HK-2 (cell line): ENCODE results near the gene ZNF175.
A peak's percentile ranks its signal among the peaks of the same experiment; 100 is the strongest.

Experiments
- DNase-seq: peaks from one replicate; pipeline ENCODE4 v3.0.0-alpha.2; 2018; ENCODE audit not compliant: unreplicated experiment

Gene ZNF175

DNA sequence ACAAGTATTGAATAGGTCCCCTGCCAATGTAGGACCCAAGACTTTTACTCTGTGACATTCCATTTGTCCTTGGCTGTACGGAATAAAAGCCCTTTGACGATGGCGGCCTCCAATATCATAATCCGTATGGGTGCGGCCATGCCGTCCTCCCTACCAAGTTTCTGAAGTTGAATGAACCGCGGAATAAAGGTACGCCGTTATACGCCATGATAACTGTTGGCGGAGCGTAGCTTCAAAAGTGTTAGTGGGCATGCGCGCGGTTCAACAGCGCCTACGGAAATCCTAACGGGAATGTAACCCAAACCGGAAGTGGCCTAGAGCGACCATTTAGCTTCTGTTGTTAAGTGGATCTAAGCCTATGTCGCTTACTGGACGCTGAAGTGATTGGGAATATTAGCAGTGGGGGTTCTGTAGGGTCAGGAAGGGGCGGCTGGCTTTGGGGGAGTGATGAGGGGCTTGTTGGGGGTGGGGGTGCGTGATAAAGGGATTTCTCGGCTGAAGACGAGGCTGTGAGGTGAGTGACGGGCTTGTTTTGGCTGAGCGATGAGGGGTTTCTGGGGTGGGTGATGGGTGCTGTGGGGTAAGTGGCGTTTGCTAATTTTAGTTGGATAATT lies at the start of gene ZNF175:
Gene ZNF175, plus strand, starts transcription at position 322 of the 614 bp plus-strand sequence. CDS start 2,047 bp downstream, outside the sequence.
- peak; percentile 95 for DNase-seq

DNA sequence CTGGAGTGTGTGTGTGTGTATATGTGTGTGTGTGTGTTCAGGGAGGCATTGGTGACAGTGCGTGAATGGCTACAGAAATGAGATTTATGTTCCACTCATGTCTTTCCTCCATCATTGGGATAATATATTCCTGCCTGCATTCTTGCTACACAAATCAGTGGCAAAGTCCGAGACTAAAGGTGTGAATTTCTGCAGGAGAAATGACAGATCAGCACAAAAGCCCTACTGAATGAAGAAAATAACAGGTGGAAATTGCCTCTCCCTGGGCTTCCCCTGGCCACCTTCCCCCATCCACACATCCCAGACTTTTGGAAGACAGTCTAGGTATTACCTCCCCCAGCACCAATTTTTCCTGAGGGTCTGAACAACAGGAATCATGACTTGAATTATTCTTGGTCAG lies 49.7 kb upstream of the ZNF175 start:
- DNase-seq, result no peak

DNA sequence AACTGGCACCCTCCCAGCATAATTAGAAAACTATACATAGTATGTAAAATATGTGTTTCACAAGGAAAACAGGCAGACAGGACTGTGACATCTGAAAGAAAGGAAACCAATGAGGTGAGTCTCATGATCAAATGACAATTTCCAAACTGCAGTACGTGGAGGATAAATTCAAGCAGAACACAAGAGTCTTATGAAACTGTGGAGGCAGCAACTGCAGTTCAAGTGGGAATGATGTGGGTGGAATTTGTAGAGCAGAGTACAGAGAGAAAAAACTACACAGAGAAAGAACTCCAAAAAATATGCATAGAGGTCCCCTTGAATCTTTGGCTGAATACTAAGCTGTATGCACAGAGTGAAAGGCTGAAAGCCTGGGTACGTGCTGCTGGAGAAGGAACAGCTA lies 49.3 kb upstream of the ZNF175 start:
- no peak for DNase-seq

DNA sequence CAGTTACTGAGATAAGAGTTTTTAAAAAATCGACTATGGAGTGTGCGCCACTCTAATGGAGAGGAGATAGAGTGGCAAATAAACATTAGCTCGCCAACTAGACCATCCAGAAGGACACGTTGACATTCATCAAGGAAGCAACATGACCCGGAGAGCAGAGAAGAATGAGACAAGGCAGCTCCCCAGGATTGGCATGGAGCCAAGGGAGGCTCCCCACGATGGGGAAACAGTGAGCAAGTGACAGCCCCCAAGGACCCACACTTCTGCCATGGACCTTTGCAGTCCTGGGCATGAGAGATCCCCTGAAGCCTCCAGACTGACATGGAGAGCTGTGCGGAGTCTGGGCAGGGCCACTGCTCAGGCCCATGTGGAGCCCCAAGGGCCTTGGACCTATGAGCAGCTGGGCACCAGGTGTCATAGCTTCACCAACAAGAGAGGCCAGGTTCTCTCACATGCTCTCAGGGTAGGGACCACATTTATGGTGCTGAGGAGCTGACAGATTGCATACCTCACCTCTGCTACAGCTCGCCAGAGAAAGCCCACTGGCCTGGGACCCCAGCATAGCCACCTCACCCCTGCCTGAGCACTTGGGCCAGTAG lies 46.3 kb upstream of the ZNF175 start:
- no peak for DNase-seq

DNA sequence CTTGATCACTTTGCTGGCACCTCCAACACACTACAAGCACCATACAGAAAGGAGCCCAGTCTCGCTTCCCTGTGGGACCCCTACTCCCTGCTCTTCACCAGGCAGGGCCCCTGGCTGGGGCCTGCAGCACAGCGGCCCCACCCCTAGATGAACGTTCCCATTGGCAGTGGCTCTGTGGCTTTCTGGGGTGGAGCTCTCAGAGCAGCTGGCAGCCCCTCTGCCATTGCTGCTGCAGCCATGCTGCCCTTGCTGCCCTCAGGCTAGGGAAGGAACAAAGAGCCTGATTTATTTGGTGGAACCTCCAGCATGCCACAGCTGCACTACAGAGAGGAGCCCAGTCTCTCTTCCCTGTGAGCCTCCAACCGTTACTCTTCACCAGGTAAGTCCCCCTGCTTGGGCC lies 45.4 kb upstream of the ZNF175 start:
- no peak for DNase-seq

DNA sequence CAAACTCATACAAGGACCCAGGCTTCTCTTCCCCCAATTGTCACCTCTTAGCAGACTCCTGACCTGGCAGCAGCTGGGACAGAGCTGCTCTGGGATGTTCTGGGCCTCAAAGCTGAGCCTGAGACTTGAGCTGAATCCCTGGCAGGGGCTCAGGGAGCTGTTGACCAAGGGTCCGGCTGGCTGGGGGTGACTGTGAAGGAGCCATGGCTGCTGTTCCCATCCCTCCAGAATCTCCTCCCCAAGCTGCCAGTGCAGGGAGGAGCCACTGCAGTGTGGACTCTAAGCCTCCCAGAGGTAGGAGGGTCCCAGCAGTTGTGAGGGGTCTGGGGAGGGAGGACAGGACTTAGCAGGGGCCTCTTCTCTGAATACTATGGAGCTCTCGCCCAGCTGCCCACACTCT lies 41.8 kb upstream of the ZNF175 start:
- DNase-seq, result no peak

DNA sequence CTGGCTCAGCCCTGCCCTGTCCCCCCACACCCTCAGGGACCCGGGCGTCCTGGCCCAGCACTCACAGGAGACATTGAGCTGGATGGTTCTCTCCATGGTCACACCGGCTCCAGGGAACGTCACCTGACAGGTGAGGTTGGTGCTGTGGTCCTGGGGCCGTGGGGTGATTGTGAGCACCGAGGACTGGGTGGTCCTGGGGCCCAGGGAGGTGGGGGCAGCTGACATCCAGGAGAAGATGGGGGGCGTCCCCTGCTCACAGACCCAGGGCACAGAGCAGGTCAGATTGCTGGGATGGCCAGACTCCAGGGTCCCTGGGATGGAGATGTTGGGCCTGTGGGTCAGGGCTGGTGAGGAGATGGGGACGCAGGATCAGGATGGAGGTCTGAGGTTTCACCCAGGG lies 40.5 kb upstream of the ZNF175 start:
- no peak for DNase-seq

DNA sequence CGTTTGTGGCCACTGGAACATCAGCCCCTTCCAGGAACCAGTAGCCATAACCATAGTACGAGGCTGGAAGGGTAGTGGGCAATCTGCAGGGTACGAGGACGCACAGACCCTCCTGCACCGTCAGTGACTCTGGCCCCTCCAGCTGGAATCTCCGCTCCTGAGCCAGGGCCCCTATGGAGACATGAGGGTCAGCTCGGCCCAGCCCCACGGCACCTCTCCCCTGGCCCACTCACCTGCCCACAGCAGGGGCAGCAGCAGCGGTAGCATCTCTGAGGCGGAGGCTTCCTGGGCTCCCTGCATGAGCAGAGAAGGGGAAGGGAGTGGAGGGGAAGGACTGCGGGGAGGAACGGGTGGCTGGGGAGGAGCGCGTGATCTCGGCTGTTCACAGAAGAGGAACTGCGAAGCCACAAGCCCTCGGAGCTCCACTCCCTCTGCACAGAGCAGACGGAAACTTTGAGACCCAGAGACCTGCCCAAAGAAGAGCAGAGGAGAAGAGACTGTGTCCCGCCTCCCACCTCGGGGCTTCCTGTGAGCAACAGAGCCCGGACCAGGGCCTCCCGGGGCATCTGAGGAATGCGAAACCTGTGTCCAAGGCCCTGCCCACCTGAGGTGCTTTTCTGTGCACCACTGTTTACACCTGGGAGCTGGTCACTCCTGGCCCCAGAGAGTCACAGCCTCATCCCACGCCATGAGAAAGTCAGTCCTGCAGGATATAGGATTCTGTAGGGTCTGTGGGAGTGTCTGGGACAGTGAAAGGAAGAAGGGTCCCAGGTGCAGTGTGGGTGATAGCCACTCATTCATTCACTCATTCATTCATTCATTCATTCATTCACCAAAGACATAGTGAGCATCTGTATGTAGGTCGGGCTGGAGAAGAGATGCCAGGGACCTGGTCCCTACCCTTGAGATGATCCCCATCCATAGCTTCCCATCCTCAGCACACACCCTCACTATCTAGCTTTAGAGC lies 39.5 kb upstream of the ZNF175 start, which contains the start of gene SIGLEC6:
Gene SIGLEC6, minus strand, starts transcription at position 322 of the 967 bp plus-strand sequence. Its CDS starts 22 bp downstream, at position 300.
- DNase-seq, result no peak

DNA sequence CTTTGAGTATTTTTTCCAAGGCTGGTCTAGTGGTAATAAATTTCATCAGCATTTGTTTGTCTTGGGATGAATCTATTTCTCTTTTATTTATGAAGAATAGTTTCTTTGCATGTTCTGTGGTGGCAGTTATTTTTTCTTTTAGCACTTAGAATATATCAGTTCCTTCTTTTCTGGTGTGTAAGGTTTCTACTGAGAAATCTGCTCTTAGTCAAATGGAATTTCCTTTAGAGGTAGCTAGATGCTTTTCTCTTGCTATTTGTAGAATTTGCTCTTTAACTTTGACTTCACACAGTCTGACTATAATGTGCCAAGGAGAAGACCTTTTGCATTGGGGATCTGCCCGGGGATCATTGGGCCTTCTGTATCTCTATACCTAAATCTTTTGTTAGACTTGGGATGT lies 35.5 kb upstream of the ZNF175 start:
- no peak for DNase-seq

DNA sequence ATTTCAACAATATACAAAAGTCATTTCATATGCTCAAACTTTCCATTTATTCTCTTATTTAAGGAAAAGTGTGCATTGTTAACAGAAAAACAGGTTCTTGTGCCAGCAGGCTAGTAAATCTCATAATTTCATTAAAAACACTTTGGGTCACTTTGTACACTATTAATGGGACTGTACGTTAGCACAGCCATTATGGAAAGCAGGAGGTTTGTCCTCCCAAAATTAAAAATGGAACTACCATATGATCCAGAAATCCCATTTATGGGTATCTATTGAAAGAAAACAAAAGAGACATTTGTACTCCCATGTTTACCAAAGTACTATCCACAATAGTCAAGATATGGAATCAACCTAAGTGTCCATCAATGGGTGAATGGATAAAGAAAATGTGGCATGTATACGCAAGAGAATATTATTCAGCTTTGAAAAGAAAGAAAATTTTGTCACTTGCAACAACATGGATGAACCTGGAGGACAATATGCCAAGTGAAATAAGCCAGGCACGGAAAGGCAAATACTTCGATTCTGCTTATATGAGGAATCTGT lies 31.2 kb upstream of the ZNF175 start:
- no peak for DNase-seq

DNA sequence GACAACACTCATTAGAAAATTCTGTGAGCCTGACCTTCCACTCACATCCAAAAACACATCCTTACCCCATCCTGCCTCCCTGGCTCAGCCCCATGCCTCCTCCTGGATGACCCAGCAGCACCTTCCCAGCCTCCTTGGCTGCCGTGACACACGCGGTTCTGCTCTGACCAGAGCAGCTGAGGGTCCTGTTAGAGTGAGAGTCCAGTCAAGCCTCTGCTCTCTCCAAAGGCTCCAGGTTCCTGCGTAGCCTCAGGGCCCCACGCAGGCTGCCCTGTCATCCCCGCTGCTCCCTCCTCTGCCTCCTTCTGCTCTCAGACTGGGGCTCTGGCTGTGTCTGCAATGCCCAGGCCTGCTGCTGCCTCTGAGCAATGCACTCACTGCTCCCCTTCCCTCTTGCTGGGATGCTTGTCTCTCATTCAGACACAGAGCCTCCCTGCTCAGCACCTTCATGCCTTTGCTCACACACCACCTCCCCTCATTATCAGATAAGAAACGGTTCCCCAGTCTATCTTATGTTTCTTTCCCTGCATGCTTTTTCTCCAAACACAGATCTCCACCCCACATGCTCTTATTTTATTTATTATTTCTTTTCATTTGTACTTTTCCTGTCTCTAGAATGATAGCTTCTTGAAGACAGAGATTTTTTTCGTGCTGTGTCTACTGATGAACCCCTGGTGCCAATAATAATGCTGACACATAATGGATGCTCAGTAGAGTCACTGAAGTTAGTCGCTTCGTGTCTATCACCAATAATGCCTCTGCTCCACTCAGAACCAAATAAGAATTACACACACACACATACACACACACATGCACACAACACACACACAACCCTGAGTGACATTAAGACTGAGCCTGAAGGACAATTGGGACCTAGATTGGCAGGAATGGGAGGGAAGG lies 29.4 kb upstream of the ZNF175 start:
- no peak for DNase-seq

DNA sequence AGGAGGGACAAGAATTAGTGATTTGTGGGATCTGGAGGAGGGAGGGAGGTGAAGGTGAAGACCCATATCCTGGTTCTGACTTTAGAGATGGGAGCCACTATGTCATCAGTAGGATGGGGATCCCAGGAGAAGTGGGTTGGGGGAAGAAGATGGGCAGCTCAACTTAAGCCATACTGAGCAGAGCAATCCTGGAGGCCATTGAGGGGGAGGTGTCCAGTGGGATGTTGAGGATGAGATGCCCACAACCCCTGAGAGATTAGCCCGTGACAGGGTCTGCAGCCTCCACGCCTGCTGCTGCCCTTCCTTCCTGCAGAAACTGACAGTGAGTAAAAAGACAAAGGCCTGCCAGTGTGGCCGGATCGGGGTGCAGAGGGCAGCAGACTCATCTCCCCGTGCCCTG lies 28.4 kb upstream of the ZNF175 start:
- no peak for DNase-seq

DNA sequence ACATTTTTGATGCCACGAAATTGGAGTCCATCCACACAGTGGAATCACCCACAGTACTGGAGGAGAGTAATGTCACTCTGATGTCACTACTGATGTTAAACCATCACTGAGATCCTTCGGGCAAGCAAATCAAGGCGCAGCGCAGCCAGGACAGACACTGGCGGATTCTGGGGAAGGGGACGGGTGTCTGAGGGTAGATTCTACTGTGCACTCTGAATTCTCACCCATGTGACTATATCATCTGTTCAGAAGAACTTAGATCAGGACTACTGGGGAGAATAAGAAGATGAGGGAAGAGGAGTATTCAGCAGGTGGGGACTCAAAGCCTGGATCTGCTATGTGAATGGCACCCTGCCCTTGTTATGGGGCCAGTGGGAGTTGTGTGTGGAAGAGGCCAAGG lies 27.0 kb upstream of the ZNF175 start:
- DNase-seq, result no peak

DNA sequence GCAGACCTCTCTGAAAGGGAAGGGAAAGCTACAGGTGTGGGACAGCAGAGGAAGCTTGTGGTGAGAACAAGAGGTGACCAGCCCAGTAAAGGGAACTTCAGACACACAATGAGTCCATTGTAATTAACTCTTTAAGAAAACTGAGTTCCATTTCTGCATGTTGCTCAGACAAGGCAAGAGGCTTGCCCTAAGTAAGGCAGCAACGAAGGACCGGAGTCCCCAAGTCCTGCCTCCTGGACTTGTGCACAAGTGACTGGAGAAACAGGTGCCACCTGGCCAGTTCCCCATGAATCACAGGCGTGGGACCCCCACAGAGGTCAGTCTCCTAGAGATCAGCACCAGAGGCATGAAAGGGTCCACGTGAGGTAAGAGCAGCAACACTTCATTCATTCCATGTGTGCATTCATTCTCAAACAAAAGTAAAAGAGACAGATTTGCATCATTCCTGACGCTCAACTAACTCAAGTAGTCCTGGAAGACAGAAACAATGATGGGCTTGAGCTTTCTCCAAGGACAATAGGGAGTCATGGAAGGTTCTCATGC lies 24.9 kb upstream of the ZNF175 start:
- no peak for DNase-seq

DNA sequence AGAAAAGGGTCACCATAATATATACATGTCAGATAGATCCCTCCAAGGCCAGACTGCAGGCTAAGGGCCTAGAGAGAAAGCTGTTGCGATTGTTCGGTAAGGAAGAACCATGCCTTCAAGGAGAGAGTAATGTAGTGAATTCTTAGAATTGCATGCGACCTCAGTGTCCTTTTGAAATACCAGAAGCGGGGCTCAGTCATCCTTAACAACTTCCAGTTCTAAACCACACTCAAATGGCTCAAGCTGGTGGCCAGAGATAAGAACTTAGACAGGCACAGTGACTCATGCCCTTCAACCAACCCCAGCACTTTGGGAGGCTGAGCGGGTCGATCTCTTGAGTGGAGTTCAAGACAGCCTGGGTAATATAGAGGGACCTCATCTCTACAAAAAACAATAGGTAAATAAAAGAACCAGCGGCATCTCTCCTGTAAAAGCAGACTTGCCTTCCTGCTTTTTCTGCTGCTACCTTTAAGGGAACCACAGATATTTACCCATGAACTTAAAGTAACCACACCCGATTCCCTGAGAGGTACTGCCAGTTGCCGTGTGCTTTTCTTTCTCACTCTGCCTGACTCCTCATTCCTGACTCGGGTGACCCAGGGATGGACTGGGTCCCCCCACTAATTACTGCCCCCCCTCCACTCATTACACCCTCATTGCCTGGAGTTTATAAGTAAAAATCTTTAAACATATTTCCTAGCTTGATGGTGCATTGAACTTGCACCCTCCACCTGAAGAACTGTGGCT lies 24.3 kb upstream of the ZNF175 start:
- DNase-seq, result peak; percentile 20

DNA sequence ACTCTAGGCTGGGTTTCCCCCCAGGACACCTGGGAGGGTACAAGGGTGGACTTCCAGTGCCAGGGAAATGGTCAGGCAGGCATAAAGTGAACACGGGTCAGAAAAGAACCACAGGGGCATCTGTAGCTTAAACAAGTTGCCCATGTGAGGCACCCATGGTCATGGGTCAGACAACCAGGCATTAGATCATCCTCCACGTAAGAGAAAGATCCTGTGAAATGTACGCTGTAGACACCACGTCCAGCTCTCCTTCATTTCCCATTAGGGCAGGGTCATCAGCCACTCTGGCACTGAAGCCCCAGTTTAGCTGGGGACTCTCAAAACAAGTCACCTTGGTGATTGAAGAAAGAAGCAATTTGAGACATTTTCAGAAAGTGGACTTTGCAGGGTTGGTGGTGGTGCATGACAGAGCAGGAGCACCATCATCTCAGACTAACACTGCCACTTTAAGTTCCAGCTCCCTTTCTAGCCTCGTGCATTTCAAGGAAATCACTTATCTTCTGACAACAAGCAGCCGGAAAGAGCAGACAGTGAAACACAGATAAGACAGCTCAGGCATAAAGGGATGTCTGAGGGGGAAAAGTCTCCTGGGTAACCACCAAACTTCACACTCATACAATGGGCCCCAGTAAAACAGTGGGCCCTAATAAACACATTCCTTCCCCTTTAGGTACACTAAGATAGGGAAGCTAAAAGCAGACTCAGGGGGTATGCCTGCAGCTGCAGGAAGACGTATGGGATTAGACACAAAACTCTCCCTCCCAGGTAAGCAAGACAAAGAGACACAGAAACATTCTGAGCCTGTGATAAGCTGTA lies 23.5 kb upstream of the ZNF175 start:
- no peak for DNase-seq

DNA sequence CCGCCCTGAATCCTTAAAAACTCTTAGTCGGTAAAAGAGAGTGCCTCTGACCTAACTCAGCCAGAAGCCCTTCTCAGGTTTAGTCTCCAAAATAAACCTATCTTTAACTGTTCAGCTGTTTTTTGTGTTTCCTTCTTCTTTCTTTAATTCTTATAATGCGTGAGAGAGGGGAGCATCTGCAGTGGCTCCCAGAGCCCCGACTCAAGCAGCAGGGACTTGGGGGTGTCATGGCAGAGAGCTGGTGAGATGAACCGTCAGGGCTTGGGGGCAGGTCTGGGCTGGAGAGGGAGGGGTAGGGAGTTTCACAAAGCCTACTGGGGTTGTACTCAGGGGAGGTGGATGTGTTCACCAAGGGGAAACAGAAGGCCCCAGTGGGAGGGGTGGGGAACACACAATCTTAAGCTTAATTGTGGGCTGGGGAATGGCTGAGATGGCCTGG lies 22.9 kb upstream of the ZNF175 start:
- DNase-seq, result no peak

DNA sequence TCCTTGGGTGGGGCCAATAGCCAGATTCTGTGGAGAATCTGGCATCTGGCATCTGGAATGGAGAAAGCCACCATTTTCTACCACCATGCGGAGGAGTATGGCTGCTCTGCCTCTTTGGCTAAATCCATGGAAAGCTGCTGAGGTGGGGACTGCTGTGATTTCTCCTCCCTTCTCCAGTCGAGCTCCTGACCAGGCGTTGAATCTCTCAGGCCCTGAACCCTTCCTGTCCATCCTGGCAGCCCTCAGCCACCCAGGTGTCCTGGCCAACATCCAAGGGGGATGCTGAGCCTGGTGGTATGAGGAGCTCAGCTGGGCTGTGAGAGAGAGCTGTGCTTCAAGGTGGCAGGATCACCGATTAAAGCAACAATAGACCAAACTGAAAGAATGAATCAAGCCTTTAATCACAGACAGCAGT lies 22.2 kb upstream of the ZNF175 start:
- DNase-seq, result no peak
